ENCODE data around the gene TMEM86A.

DNA sequence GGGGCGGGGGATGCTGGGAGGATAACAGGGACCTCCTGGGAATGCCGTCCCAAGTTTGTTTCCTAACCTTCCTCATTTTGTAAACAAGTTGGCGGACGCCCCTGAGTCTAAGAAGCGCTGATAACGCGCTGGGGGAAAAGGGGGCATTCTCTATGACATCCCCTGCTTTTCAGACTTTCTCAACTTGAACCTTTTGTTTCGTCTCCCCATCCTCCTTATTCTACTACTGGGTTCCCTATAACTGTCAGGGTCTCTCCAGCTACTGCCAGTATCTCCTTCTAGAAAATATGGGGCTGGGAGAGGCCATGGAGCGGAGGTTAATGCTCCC is 654 bp downstream of the TMEM86A start:
- TF ChIP-seq CTCF (conservative IDR thresholded peaks at IDR 0.05; ENCODE audit: low read length) (no peak), EZH2phosphoT487 (IDR thresholded peaks at IDR 0.05; ENCODE audit: borderline replicate concordance, low read depth, low read length) (no peak)

Measured in OCI-LY7 (cell line).